IMR-90 (cell line): ENCODE data around the gene LTO1. TPM values are rescaled to one million over a fixed set of nuclear protein-coding genes. Genes with fewer than 3 reads are reported as not detected.
A peak's percentile ranks its signal among the peaks of the same experiment; 100 is the strongest.

Experiments used
- ATAC-seq: fragments of 200-7000 bp; cut with Tn5 transposase; 2 replicates; pipeline ENCODE4 v1.9.1; 2020; ENCODE audit warnings: low read depth, mild to moderate bottlenecking, moderate library complexity
- BruUV-seq: library from RNA; stranded (reverse); fragments of 400-500 nt; replicated peaks from 2 replicates; lab custom pipeline; 2021; lab: Mats Ljungman, UMichigan
- CTCF ChIA-PET: fragments of 300-600 bp; formaldehyde crosslinking; extraction: SDS; loops from one replicate; lab custom pipeline; 2021; ENCODE audit warnings: antibody characterized with exemption; lab: Yijun Ruan, JAX
- POLR2A ChIA-PET: fragments of 300-600 bp; sonication (Branson Sonifier 250); formaldehyde crosslinking; loops from one replicate; lab custom pipeline; 2022; ENCODE audit warnings: antibody characterized with exemption; ENCODE audit not compliant: unreplicated experiment; lab: Charles Lee
- DNase-seq: peaks from one replicate; pipeline ENCODE4 v3.0.0; 2013
- H2AFZ ChIP-seq: replicated peaks from 2 replicates; pipeline ENCODE3; 2013; ENCODE audit warnings: low read length, mild to moderate bottlenecking; ENCODE audit not compliant: poor library complexity
- H2AK5ac ChIP-seq: 2 replicates; pipeline ENCODE4 v1.6.1; 2013; ENCODE audit warnings: low read depth, low read length, inconsistent platforms
- H2AK9ac ChIP-seq: replicated peaks from 2 replicates; pipeline ENCODE3; 2013; ENCODE audit warnings: mild to moderate bottlenecking, low read depth, low read length, moderate library complexity; ENCODE audit not compliant: poor library complexity
- H2BK120ac ChIP-seq: 2 replicates; pipeline ENCODE4 v1.6.1; 2013; ENCODE audit warnings: low read depth, low read length, inconsistent platforms
- H2BK15ac ChIP-seq: 3 replicates; pipeline ENCODE4 v1.6.1; 2013; ENCODE audit warnings: low read depth, low read length, inconsistent platforms
- H2BK20ac ChIP-seq: 2 replicates; pipeline ENCODE4 v1.6.1; 2013; ENCODE audit warnings: low read depth, mild to moderate bottlenecking, inconsistent platforms, low read length, moderate library complexity
- H2BK5ac ChIP-seq: 2 replicates; pipeline ENCODE4 v1.6.1; 2013; ENCODE audit warnings: mild to moderate bottlenecking, low read depth, low read length, inconsistent platforms; ENCODE audit not compliant: poor library complexity, severe bottlenecking
- H3K14ac ChIP-seq: replicated peaks from 2 replicates; pipeline ENCODE4 v1.6.1; 2013; ENCODE audit warnings: low read depth, low read length, inconsistent platforms
- H3K18ac ChIP-seq: 2 replicates; pipeline ENCODE4 v1.6.1; 2013; ENCODE audit warnings: low read depth, low read length, control low read depth
- H3K23ac ChIP-seq: 2 replicates; pipeline ENCODE4 v1.6.1; 2013; ENCODE audit warnings: low read depth, low read length, inconsistent platforms
- H3K27ac ChIP-seq: 2 replicates; pipeline ENCODE4 v1.5.1; 2013; ENCODE audit warnings: mild to moderate bottlenecking, control low read depth, low read length; ENCODE audit not compliant: insufficient read depth
- H3K27me3 ChIP-seq: 2 replicates; pipeline ENCODE4 v1.6.1; 2013; ENCODE audit warnings: low read length; ENCODE audit not compliant: control insufficient read depth, insufficient read depth
- H3K36me3 ChIP-seq: 2 replicates; pipeline ENCODE4 v1.6.1; 2013; ENCODE audit warnings: low read length, mixed read lengths; ENCODE audit not compliant: control insufficient read depth, insufficient read depth
- H3K4ac ChIP-seq: 2 replicates; pipeline ENCODE4 v1.6.1; 2013; ENCODE audit warnings: low read depth, low read length, inconsistent platforms
- H3K4me1 ChIP-seq: 2 replicates; pipeline ENCODE4 v1.6.1; 2013; ENCODE audit warnings: low read length, mixed read lengths; ENCODE audit not compliant: control insufficient read depth, insufficient read depth
- H3K4me2 ChIP-seq: 2 replicates; pipeline ENCODE4 v1.6.1; 2013; ENCODE audit warnings: low read depth, mild to moderate bottlenecking, control low read depth, low read length, moderate library complexity
- H3K4me3 ChIP-seq: 2 replicates; pipeline ENCODE4 v1.5.1; 2013; ENCODE audit warnings: low read depth, mild to moderate bottlenecking, control low read depth, low read length, moderate library complexity; ENCODE audit not compliant: insufficient read depth
- H3K56ac ChIP-seq: 2 replicates; pipeline ENCODE4 v1.6.1; 2013; ENCODE audit warnings: low read length, inconsistent platforms; ENCODE audit not compliant: insufficient read depth; ENCODE audit errors: extremely low read depth
- H3K79me1 ChIP-seq, 2 experiments: 2 replicates each; pipeline ENCODE4 v1.6.1; 2013; ENCODE audit warnings: low read length in 2 of 2, inconsistent platforms in 1 of 2, low read depth in 1 of 2
- H3K9ac ChIP-seq: 2 replicates; pipeline ENCODE4 v1.6.1; 2013; ENCODE audit warnings: low read depth, low read length, control low read depth
- H3K9me1 ChIP-seq: 2 replicates; pipeline ENCODE4 v1.6.1; 2013; ENCODE audit warnings: low read length, inconsistent platforms; ENCODE audit not compliant: insufficient read depth
- H3K9me3 ChIP-seq: 2 replicates; pipeline ENCODE4 v1.6.1; 2013; ENCODE audit warnings: low read length; ENCODE audit not compliant: control insufficient read depth, insufficient read depth
- H4K20me1 ChIP-seq: 2 replicates; pipeline ENCODE4 v1.6.1; 2013; ENCODE audit warnings: low read length, inconsistent platforms; ENCODE audit not compliant: insufficient read depth
- H4K5ac ChIP-seq: 2 replicates; pipeline ENCODE4 v1.6.1; 2013; ENCODE audit warnings: mild to moderate bottlenecking, low read depth, low read length, control low read depth
- H4K8ac ChIP-seq, 2 experiments: 2 replicates each; pipeline ENCODE4 v1.6.1; 2013; ENCODE audit warnings: low read depth in 2 of 2, low read length in 2 of 2, control low read depth in 1 of 2, inconsistent platforms in 1 of 2
- H4K91ac ChIP-seq: 2 replicates; pipeline ENCODE4 v1.6.1; 2013; ENCODE audit warnings: low read depth, low read length, inconsistent platforms; ENCODE audit not compliant: insufficient read depth
- BHLHE40 ChIP-seq: fragments of 150-350 bp; IDR thresholded peaks from 2 replicates; pipeline ENCODE4 v1.6.1; 2016; ENCODE audit warnings: mild to moderate bottlenecking, low read depth, low read length
- CEBPB ChIP-seq: IDR thresholded peaks from 2 replicates; pipeline ENCODE4 v1.6.1; 2012; ENCODE audit warnings: low read depth, low read length, improper control_type of control experiment
- CHD1 ChIP-seq: IDR thresholded peaks from 2 replicates; pipeline ENCODE4 v1.6.1; 2012; ENCODE audit warnings: low read depth, low read length, improper control_type of control experiment
- CTCF ChIP-seq: conservative IDR thresholded peaks from 2 replicates; pipeline ENCODE4 v1.5.1; 2012; ENCODE audit warnings: mild to moderate bottlenecking, low read depth, low read length, improper control_type of control experiment
- ELK1 ChIP-seq: fragments of 150-350 bp; IDR thresholded peaks from 2 replicates; pipeline ENCODE4 v1.6.1; 2016; ENCODE audit warnings: low read depth, mild to moderate bottlenecking, low read length, moderate library complexity, borderline replicate concordance
- MAFK ChIP-seq: IDR thresholded peaks from 2 replicates; pipeline ENCODE4 v1.6.1; 2012; ENCODE audit warnings: low read depth, low read length, improper control_type of control experiment
- MAZ ChIP-seq: IDR thresholded peaks from 2 replicates; pipeline ENCODE4 v1.6.1; 2012; ENCODE audit warnings: low read depth, mild to moderate bottlenecking, low read length, improper control_type of control experiment, moderate library complexity, borderline replicate concordance
- MXI1 ChIP-seq: IDR thresholded peaks from 2 replicates; pipeline ENCODE4 v1.6.1; 2012; ENCODE audit warnings: low read depth, mild to moderate bottlenecking, low read length, moderate library complexity, borderline replicate concordance
- NFE2L2 ChIP-seq: fragments of 150-350 bp; IDR thresholded peaks from 2 replicates; pipeline ENCODE4 v1.6.1; 2016; ENCODE audit warnings: low read depth, mild to moderate bottlenecking, low read length
- POLR2A ChIP-seq: IDR thresholded peaks from 2 replicates; pipeline ENCODE4 v1.6.1; 2012; ENCODE audit warnings: mild to moderate bottlenecking, low read depth, low read length
- RAD21 ChIP-seq: IDR thresholded peaks from 2 replicates; pipeline ENCODE4 v1.6.1; 2012; ENCODE audit warnings: low read length, improper control_type of control experiment
- RCOR1 ChIP-seq: IDR thresholded peaks from 2 replicates; pipeline ENCODE4 v1.6.1; 2012; ENCODE audit warnings: mild to moderate bottlenecking, low read length, improper control_type of control experiment; ENCODE audit not compliant: insufficient replicate concordance
- RFX5 ChIP-seq: IDR thresholded peaks from 2 replicates; pipeline ENCODE4 v1.8.0; 2012; ENCODE audit warnings: low read depth, mild to moderate bottlenecking, low read length, moderate library complexity
- SMC3 ChIP-seq: fragments of 150-350 bp; IDR thresholded peaks from 2 replicates; pipeline ENCODE4 v1.6.1; 2016; ENCODE audit warnings: low read depth, mild to moderate bottlenecking, antibody characterized with exemption, low read length, moderate library complexity
- USF2 ChIP-seq: fragments of 150-350 bp; IDR thresholded peaks from 2 replicates; pipeline ENCODE4 v1.6.1; 2017; ENCODE audit warnings: mild to moderate bottlenecking, antibody characterized with exemption, low read length, low read depth
- WGBS, 2 experiments: methylation state at CpG; one replicate each; pipeline versions ENCODE4 v1.1.5 to v1.1.7; 2013; ENCODE audit warnings: missing lambda C conversion rate in 2 of 2; ENCODE audit not compliant: insufficient read length in 1 of 2; ENCODE audit errors: extremely low coverage in 2 of 2; 5-methylcytosine and 5-hydroxymethylcytosine counted together
- dilution Hi-C: fragments of 300-500 bp; cut with HindIII; formaldehyde crosslinking; loops from one replicate; pipeline ENCODE4 v1.14.3; 2018; ENCODE audit warnings: low sequenced_read_pairs; ENCODE audit not compliant: unreplicated experiment
- in situ Hi-C: fragments of 300-500 bp; cut with MboI; formaldehyde crosslinking; loops from 3 replicates; pipeline ENCODE4 v1.14.3; 2019; ENCODE audit warnings: low sequenced_read_pairs, inconsistent platforms, mixed read lengths
- intact Hi-C: fragments of 100-400 bp; cut with micrococcal nuclease; formaldehyde crosslinking; loops from 2 replicates; pipeline ENCODE4 v1.10.0; 2022
- polyA plus RNA-seq, 3 experiments: library from polyadenylated mRNA; depleted of rRNA; stranded (reverse); fragments of >200 nt; gene quantifications; 2 replicates each; pipeline ENCODE4 v1.2.3, GENCODE V29; 2012; ENCODE audit warnings: low replicate concordance in 1 of 3
- total RNA-seq: library from RNA; depleted of rRNA; stranded (reverse); fragments of >200 nt; gene quantifications from 2 replicates; pipeline ENCODE4 v1.2.3, GENCODE V29; 2012

The LTO1 gene
- total and polyA plus RNA-seq, 2 of the 4 experiments (the other 2 are of a cell fraction) = 8.2 to 23.5 TPM

GRCh38 chr11:69703768-69704507 is 28.8 kb upstream of the LTO1 start, which contains the start of gene FGF19:
Gene FGF19 (minus strand): TSS chr11:69704022. CDS start chr11:69703876, 146 bp downstream.
- dilution Hi-C loops = no loop called here
- Histone ChIP-seq H3K36me3 (no peaks in the 10 kb centered on the region), H4K8ac (no peak within 1 kb of the TSS), H4K91ac (no peak within 1 kb of the TSS), H4K5ac (no peak within 1 kb of the TSS), H3K9me1 (no peaks in the 10 kb centered on the region), H3K27me3 (peaks cover 61% of the 10 kb centered on the region), H2BK120ac (no peak within 1 kb of the TSS), H4K20me1 (no peaks in the 10 kb centered on the region), H3K9ac (no peak within 1 kb of the TSS), H3K18ac (no peak within 1 kb of the TSS), H3K79me1 (no peaks in the 10 kb centered on the region), H3K4me2 (peak within 1 kb of the TSS; percentile 46; the same call in 1 of the 2 replicates), H3K23ac (no peak within 1 kb of the TSS), H2BK15ac (no peak within 1 kb of the TSS), H2BK20ac (no peak within 1 kb of the TSS), H3K4me3 (no peak within 1 kb of the TSS), H2AK5ac (no peak within 1 kb of the TSS), H2AK9ac (no peak within 1 kb of the TSS), H3K4ac (no peak within 1 kb of the TSS), H3K56ac (no peak within 1 kb of the TSS), H3K14ac (no peak within 1 kb of the TSS), H3K9me3 (no peaks in the 10 kb centered on the region), H2AFZ (peak within 1 kb of the TSS; percentile 41), H2BK5ac (no peak within 1 kb of the TSS), H3K4me1 (peaks cover 2% of the 10 kb centered on the region), H3K27ac (no peak within 1 kb of the TSS)
- ChIA-PET POLR2A (no interaction called here), CTCF (interaction anchor here (0.6 kb wide), 1 partner anchor 97 kb away, joined by 3 read pairs; no protein-coding TSS in a partner anchor)
- DNase-seq = no peak
- in situ Hi-C loops = loop anchor here (10.0 kb wide), 1 partner anchor 101 kb away; no protein-coding TSS in a partner anchor
- no peak for ATAC-seq
- WGBS, 2 experiments = 0% methylated on average over 3 of the region's 67 CpGs; no CpG with 5 or more reads in 1 of the 2 experiments
- BruUV-seq = no TSS peak
- intact Hi-C loops = loop anchor here (1.0 to 5.0 kb wide), 2 partner anchors 183 to 492 kb away; no protein-coding TSS in a partner anchor
- TF ChIP-seq RAD21 = no peak
- no peak for TF ChIP-seq CEBPB
- TF ChIP-seq MXI1 = no peak
- no peak for TF ChIP-seq NFE2L2
- no peak for TF ChIP-seq POLR2A
- no peak for TF ChIP-seq SMC3
- no peak for TF ChIP-seq CTCF
- no peak for TF ChIP-seq USF2
- TF ChIP-seq RCOR1 = no peak
- no peak for TF ChIP-seq MAFK
- no peak for TF ChIP-seq RFX5
- no peak for TF ChIP-seq MAZ
- no peak for TF ChIP-seq CHD1
- TF ChIP-seq ELK1 = no peak
- TF ChIP-seq BHLHE40 = no peak
